Stimulated activated CD4-positive, alpha-beta T cell treated with anti-CD3 and anti-CD28 coated beads, Interleukin-15, amount 100 ng/mL, for 24 hours (primary cell): ENCODE data around the gene HGF.
"Not testable (repeated sequence)": the region's sequence is repeated elsewhere in the genome, so short reads cannot be mapped to it uniquely, and the experiment has no call there.

Experiments used
- DNase-seq: peaks from one replicate; pipeline ENCODE4 v3.0.0-alpha.2; 2020

The HGF gene

DNA sequence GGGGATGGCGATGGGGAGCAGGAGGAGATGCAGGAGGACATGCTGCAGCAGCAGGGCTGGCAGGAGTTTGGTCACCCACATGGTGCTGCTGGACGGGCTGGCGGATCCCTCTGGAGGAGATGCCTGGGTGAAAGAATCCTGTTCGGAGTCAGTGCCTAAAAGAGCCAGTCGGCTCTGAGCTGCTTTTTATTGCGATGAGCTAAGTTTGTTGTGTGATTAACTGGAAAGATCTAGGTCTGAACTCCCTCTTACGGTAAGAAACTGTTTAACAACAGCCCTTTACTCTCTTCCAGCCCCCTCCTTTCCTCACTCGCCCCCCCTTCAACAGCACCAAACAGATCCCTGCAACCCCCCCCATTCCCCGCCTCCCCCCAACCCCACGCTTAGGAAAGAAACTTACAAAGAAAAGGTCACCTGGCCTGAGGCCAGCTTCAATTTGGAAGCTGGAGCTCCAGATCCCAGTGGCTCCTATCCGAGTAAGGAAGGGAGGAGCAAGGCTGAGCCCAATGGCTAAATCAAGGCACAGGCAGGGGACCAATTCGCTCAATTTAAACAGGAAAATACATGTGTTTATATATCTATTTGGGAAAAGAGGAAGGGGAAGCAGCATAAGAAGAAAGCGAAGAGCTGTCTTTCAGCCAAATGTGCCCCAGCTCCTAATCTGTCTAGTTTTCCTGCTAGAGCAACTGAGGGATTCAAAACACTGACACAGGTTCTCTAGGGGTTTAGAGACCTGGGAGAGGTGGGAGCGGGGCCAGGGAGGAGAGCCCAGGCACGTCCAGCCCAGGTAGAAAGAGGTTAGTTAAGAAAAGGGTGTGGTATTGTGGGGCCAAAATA is at the start of gene HGF:
Gene HGF, minus strand, starts transcription at position 157 of the 837 bp plus-strand sequence. Its CDS starts 76 bp downstream, at position 81.
- no peak for DNase-seq

- no peak for DNase-seq
These were observed 46.5 kb upstream of the HGF start for GRCh38 chr7:81816312-81816711.

GRCh38 chr7:81812866-81813476 is 43.1 kb upstream of the HGF start:
- DNase-seq = not testable (repeated sequence)

DNA sequence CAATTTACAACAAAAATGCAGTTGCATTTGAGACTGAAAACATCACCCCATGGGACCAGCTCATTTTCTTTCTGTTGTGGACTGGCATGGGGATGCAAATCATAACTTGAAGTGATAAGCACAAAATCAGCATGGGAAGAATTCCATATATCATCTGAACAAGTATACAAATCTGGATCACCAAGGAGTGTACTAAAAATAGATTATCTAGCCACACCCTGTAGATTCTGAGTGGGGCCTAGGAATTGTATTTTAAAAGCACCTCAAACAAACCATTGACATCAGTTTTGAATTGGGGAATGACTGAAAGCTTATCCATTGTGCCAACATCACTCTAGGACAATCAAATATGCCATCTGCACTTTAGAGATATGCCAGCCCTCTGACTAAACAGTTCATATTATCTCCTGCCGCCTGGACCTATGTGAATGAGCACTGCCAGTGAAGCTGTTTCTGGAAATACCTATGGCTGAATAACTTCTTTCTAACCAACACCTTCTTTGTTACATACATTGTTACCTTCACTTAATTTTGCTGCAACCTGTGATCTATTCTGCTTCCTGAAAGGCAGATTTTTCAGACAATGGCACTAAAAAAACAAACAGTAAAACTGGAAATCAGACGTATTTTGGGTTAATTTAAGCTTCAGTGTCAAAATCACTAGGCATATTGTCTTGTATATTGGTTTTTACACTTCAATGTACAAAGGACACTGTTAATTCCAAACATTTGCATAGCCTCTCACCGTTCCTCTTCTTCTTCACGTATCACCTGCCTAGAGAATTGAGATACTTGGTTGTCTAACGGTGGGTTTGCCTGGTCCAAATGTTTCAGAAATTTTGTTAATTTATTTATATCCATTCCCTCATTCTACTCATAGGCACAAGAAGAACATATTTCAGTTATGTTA is 42.4 kb upstream of the HGF start:
- no peak for DNase-seq

DNA sequence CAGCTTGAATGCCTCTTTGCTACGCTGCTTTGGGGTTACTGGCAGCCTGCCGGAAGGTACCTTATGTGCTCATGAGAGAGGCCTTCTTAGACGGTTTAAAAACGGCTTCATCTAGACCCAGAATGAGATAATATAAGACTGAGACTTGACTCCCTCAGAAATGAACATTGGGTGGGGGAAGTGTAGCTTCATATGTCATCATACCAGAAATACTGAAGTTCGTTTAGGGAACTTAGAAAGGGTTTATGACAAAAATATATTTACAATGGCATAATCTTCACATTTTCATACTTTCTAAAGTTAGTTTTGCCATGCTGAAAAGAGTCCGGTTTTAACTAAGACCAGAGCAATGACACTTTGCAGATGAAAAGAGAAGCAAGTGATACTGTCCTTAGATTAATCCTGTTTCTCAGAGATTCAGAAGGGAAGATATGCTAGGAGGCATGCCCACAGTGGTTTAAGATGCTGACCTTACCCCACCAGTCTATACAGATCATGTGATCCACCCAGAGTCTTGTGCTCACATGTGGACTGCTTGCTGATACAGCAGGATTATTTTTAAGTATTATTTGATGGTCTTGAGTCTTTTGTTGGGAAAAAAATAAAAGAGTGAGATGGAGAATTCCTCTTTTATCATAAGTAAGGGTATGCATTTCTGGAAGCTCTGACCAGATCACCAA is 40.8 kb upstream of the HGF start:
- no peak for DNase-seq

- DNase-seq = not testable (repeated sequence)
These were observed 38.5 kb upstream of the HGF start for GRCh38 chr7:81808310-81808709.

- DNase-seq = no peak
These were observed 33.4 kb upstream of the HGF start for GRCh38 chr7:81803267-81803666.

DNA sequence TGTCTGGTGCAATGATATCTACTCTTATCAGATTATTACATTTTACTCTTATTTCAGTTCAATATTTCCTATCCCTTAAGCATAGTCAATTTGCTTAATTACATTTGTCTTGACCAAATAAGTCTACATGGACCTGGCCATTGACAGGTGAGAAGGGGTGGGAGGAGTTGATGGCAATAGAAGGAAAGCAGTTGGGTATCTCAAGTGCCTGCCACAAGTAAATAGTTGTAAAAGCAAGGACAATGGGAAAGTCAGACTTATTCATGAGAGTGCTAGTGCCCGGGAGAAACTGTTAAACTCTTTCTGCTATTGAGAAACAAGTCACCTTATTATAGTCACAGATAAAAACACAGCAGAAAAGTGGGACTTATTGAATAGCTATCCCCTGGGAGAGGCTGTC is 32.4 kb upstream of the HGF start:
- no peak for DNase-seq

GRCh38 chr7:81801532-81801931 is 31.7 kb upstream of the HGF start:
- no peak for DNase-seq

DNA sequence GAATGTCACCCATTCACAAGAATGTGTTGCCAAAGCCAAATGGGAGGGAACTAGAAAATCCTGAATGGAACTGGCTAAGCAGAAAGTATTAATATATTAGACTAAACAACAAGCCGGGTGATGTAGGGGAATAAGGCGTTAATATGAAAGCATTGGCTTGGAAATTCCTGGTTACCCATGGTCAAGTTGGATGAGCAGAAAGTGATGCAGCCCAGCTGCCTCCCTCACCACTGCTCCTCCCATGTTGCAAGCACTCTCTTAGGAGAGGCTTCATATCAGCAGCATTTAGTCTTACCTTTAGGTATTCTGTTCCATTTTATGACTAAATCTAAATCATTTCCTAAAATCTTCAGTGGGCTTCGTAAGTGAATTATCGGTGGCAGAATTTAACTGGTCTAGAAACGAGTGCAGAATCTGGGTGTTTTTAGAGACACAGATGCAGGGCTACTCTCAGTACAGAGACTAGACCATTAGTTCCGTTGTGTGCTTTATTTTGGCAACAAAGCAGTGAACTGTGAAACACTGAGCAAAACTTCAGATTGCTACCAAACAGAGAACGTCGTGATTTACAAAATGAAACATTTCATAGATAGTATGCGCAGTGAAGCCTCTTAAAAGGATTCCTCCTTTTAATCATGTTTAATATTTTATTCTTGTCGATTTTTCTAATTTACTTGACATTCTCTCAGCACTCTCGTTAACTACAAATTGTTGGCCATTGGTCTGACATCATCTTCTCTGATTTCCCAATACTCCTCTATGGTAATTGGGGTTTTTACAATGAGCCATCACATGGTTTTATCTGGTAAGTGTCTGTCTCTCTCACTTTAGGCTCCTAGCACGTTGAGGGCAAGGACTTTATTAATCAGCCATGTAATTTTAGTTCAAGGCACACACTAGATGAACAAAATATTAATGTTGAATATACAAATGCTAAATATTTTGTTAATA is 22.0 kb upstream of the HGF start:
- DNase-seq = no peak

DNA sequence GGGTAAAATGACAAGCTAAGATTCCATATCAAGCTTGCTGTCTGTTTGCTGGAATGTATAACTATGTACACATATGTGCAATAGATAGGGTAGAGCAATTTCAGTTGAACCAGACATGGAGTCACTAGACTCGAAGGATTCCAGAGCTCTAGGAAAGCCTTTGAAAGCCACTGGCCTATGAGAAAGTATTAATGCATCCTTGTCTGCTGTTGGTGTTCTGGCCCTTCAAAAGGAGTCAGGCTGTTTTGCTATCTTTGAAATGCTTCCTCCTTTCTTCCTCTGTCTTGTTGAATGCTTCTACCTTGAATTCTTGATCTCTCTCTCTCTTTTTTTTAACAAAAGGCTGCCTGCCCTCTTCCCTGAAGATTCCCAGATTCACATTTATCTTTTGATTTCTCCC is 20.8 kb upstream of the HGF start:
- no peak for DNase-seq

GRCh38 chr7:81790120-81790500 is 20.3 kb upstream of the HGF start:
- DNase-seq = no peak

DNA sequence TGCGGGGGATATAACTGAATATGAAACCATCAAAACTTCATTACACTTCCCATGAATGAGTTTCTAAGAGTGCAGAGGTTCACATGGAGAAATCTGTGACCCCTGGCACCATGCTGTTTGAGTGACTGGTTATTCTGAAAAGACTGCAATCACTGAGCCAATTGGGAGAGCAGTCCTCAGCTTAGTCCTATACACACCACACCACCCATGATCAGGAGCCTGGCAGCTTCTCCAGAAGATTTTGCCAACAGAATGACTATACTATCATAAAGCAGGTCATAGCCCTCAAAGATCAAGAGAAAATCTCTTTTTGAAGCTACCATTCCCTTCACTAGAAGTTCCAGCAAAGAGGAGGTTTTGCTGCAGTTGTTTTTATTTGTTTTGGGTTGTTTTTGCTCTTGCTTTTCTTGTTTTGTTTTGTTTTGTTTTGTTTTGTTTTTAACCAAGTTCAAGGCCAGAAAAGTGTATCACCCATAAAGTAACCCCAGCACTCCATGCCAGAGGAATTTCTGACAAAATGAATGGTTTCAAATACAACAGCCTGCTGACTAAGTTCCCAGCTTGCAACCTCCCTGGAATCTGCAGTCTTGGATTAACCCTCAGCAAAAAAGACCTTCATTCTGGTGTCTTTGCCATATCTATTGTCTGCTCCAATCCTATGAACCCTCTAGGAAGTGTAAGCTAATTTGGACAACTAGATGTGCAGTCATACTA is 19.7 kb upstream of the HGF start:
- no peak for DNase-seq

- DNase-seq = no peak
These were observed 18.4 kb upstream of the HGF start for GRCh38 chr7:81788246-81788645.

DNA sequence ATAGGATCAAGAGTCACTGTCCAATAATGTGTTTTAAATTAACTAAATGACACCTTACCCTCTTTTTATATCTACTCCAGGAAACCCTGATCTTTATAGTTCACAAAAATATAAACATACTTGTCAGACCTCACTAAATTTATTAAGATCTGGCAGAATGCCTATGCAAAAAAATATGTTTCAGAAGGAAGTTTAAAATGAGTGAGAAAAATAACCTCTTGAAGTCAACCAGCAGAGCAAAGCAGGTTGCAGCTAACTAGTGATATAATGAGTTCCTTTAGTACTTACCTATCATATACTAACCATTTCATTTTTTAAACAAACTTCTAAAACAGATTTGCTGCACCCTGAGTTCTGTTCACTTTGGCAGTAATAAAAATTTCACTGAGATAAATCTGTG is 14.0 kb upstream of the HGF start:
- no peak for DNase-seq

DNA sequence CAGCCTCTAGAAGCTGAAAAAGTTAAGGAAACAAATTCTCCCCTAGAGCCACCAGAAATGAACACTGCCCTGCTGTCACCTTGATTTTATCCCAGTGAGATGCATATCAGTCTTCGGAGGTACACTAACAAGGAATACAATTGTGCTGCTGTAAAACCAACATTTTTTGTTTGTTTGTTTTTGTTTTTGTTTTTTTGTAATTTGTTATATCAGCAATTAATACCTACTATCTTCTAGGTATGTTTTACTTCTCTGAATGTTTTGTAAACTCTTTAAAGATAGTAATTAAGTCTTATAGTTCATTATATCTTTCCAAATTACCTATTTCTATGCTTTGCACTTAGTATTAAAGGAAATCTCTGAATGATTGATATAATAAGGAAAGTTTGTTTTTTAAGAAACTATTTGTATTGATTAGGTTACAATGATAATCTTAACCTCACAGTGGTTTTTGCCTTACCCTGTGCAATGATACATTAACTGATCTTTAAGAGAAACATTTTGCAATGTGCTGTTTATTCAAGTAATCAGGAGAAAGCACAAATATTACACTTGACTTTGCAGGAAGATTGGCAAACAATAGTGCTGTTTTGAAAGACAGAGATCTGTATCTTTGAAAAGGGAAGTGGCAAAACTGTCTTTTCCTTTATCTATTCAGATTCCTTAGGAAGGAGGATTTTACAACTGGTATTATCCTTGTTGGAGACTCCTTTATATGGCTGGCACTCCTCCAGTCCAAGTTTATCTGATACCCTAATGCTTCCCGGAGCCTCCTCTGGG is 11.3 kb upstream of the HGF start:
- no peak for DNase-seq

- no peak for DNase-seq
These were observed 9.9 kb upstream of the HGF start for GRCh38 chr7:81779706-81780105.

GRCh38 chr7:81777697-81778096 is 7.8 kb upstream of the HGF start:
- DNase-seq = no peak

DNA sequence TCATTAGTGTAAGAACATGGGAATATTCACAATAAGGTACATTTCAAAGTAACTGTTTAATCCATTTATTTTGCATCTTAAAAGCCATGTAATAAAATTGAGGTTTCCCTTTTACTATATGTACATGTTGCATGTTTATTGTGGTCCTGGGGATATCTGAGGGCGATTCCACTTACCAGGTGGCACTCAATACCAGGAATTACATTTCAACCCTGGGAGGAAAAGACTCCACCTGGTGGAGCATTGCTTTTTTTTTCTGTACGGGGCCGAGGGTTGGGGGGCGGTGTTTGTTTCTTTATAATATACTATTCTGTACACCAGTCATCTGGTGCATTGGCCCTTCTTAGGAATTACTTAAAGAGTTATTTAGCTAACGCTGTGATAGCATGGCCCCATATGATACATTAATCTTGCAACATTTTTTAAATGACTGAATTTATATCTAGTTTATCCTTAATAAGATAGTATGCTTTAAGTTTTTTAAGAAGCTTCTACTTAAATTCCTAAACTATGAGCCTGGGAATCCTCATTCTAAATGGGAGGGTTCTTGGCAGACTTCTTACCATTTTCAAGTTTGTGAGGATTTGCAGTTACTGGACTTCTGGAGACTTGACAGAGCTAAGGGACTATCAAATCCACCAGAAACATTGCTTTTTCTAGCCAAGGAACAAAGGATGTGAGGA is 7.2 kb upstream of the HGF start:
- DNase-seq = no peak

DNA sequence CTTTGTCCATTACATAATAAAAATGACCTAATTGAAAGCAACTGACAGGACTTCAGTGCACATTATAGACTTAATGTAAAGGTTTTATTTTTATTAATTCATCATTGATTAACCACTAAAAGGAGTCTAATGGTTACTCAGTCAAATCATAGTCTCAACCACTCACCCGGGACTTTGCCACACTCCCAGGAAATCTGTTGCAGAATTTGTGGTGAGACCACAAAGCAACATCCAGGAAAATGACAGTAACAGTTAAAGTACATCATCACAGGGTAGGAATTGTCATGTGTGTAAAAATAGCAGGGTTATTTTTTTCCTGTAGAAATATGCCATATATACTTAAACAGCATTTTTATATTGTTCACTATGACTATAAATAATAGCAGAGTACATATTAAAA is 6.3 kb upstream of the HGF start:
- no peak for DNase-seq
